ENCODE measurements around the gene CNOT4.
"Not testable (repeated sequence)": the region's sequence is repeated elsewhere in the genome, so short reads cannot be mapped to it uniquely, and the experiment has no call there.

CNOT4 gene

GRCh38 chr7:135459951-135460567 lies 49.8 kb downstream of the CNOT4 start:
- TF ChIP-seq GATA1 (IDR thresholded peaks at IDR 0.05; ENCODE audit: low read depth, low read length) (no peak), POLR2A (IDR thresholded peaks at IDR 0.05; ENCODE audit: low read length) (no peak)
- no peak for DNase-seq

GRCh38 chr7:135459076-135459475 lies 50.8 kb downstream of the CNOT4 start:
- DNase-seq: no peak

GRCh38 chr7:135454060-135454459 lies 55.8 kb downstream of the CNOT4 start:
- TF ChIP-seq GATA1 (IDR thresholded peaks at IDR 0.05; ENCODE audit: low read depth, low read length) (no peak), POLR2A (IDR thresholded peaks at IDR 0.05; ENCODE audit: low read length) (no peak)
- DNase-seq: no peak

More at GRCh38 chr7:135459076-135459475, 50.8 kb downstream of the CNOT4 start:
- no peak for TF ChIP-seq POLR2A (IDR thresholded peaks at IDR 0.05; ENCODE audit: low read length)
- no peak for TF ChIP-seq GATA1 (IDR thresholded peaks at IDR 0.05; ENCODE audit: low read depth, low read length)

DNA sequence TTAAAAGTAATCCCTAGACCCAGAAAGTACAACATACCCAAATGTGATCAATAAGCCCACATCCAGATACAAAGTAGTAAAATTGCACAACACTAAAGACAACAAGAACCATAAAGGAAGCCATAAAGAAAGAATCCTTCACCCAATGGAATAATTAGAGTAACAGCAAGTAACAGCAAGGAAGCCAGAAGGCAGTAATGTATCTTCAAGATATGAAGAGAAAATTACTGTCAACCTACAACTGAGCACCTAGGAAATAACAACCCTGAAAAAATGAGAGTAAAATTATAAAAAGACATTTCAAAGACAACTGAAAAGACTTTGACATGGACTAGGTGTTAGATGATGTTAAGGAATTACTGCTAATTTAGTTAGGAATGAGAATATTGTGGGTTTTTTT lies 60.5 kb downstream of the CNOT4 start:
- TF ChIP-seq GATA1 (IDR thresholded peaks at IDR 0.05; ENCODE audit: low read depth, low read length) (no peak), POLR2A (IDR thresholded peaks at IDR 0.05; ENCODE audit: low read length) (no peak)
- DNase-seq: no peak

GRCh38 chr7:135448753-135449152 lies 61.1 kb downstream of the CNOT4 start:
- no peak for DNase-seq
- TF ChIP-seq GATA1 (IDR thresholded peaks at IDR 0.05; ENCODE audit: low read depth, low read length) (no peak), POLR2A (IDR thresholded peaks at IDR 0.05; ENCODE audit: low read length) (no peak)

DNA sequence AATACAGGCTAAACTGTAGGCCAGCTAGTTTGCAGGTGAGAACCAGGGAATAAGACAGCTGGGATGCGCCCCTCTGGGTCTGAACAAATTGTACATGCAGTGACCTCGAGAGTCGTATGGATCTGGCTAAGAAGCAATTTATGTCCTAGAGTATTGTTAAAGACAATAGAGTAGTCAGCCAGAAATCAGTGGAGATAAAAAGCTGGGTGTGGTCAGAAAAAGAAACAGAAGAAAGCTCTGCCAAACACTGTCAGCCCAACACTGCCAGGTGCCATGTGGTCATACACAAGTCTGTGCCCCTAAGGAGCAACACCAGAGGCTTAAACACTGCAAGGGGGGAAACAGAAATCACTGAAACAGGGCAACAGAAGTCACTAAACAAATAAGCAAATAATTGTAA lies 62.2 kb downstream of the CNOT4 start:
- no peak for DNase-seq
- TF ChIP-seq GATA1 (IDR thresholded peaks at IDR 0.05; ENCODE audit: low read depth, low read length): no peak
- TF ChIP-seq POLR2A (IDR thresholded peaks at IDR 0.05; ENCODE audit: low read length): no peak

DNA sequence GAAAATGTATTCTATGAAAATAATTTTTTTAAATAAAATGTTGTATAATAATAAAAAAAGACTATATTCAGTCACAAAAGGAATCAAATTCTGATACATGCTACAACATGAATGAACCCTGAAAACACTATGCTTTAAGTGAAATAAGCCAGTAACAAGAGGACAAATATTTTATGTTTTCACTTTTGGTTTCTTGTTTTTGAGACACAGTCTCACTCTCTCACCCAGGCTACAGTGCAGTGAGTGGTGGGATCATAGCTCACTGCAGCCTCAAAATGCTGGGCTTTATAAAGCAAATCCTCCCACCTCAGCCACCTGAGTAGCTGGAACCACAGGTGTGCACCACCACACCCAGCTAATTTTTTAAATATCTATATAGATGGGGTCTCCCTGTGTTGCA lies 64.2 kb downstream of the CNOT4 start:
- no peak for DNase-seq
- TF ChIP-seq POLR2A (IDR thresholded peaks at IDR 0.05; ENCODE audit: low read length) (no peak), GATA1 (IDR thresholded peaks at IDR 0.05; ENCODE audit: low read depth, low read length) (no peak)

GRCh38 chr7:135445266-135445665 lies 64.6 kb downstream of the CNOT4 start:
- DNase-seq: not testable (repeated sequence)

- TF ChIP-seq GATA1 (IDR thresholded peaks at IDR 0.05; ENCODE audit: low read depth, low read length): no peak
- no peak for TF ChIP-seq POLR2A (IDR thresholded peaks at IDR 0.05; ENCODE audit: low read length)
- no peak for DNase-seq
Observed at GRCh38 chr7:135441791-135442190, 68.1 kb downstream of the CNOT4 start.

DNA sequence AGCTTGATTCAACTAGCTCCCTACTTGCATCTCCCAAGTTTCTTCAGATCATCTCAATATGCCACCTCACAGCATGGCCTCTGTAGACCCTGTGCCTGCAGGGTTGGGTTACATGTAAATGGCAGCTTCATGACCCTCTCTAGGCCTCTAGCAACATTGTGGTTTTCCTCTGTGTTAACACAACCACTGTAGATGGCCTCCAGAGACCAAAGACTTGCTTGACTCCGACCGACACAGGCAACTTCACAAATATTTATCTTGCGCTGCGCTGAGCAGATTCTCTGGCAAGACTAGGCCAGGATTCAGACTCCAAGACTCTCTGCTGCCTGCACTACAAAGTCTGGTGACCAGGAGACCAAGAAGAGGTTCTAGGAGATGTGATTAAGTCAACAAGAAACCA lies 75.9 kb downstream of the CNOT4 start:
- no peak for DNase-seq
- TF ChIP-seq POLR2A (IDR thresholded peaks at IDR 0.05; ENCODE audit: low read length) (no peak), GATA1 (IDR thresholded peaks at IDR 0.05; ENCODE audit: low read depth, low read length) (no peak)

- TF ChIP-seq POLR2A (IDR thresholded peaks at IDR 0.05; ENCODE audit: low read length): no peak
- TF ChIP-seq GATA1 (IDR thresholded peaks at IDR 0.05; ENCODE audit: low read depth, low read length): no peak
Observed at GRCh38 chr7:135430626-135431025, 79.3 kb downstream of the CNOT4 start.

GRCh38 chr7:135428879-135429278 lies 81.0 kb downstream of the CNOT4 start:
- TF ChIP-seq GATA1 (IDR thresholded peaks at IDR 0.05; ENCODE audit: low read depth, low read length): no peak
- no peak for TF ChIP-seq POLR2A (IDR thresholded peaks at IDR 0.05; ENCODE audit: low read length)
- no peak for DNase-seq

More at GRCh38 chr7:135430626-135431025, 79.3 kb downstream of the CNOT4 start:
- DNase-seq: no peak

GRCh38 chr7:135428011-135428410 lies 81.9 kb downstream of the CNOT4 start:
- no peak for DNase-seq
- TF ChIP-seq POLR2A (IDR thresholded peaks at IDR 0.05; ENCODE audit: low read length) (no peak), GATA1 (IDR thresholded peaks at IDR 0.05; ENCODE audit: low read depth, low read length) (no peak)

DNA sequence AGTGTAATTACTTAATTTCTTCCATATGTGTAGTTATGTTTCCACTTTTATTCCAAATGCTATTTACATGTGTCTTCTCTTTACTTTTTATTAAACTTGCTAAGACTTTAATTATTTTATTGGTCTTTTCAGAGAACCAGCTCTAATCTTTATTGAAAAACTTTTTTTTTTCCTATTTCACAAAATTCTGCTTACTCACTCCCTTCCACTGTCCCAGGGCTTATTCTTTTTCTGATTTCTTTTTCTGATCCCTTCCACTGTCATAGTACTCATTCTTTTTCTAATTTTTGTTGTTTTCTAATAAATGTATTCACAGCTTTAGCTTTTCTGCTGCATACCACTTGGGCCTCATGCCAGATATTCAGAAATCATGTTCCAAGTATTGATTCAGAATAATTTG lies 82.7 kb downstream of the CNOT4 start:
- no peak for DNase-seq
- TF ChIP-seq POLR2A (IDR thresholded peaks at IDR 0.05; ENCODE audit: low read length): no peak
- TF ChIP-seq GATA1 (IDR thresholded peaks at IDR 0.05; ENCODE audit: low read depth, low read length): no peak

- TF ChIP-seq POLR2A (IDR thresholded peaks at IDR 0.05; ENCODE audit: low read length): no peak
- TF ChIP-seq GATA1 (IDR thresholded peaks at IDR 0.05; ENCODE audit: low read depth, low read length): no peak
- no peak for DNase-seq
Observed at GRCh38 chr7:135425036-135425435, 84.9 kb downstream of the CNOT4 start.

DNA sequence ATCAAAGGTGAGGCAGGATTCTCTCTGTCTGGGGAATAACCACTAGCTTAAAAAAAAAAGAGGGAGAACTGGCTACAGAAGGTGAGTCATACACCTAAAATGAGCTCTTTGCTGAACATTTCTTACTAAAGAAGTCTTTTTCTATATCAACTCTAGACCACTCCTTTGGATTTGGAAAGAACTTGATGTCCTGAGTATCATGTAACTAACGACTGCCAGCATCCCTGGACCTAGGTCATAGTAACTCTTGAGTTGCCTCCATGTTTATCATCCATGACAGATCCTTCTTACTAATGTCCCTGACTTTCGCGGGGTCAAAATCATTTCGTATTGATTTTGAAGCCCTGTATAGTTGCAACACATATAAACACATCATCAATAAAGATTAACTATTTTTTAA lies 89.1 kb downstream of the CNOT4 start:
- no peak for TF ChIP-seq GATA1 (IDR thresholded peaks at IDR 0.05; ENCODE audit: low read depth, low read length)
- TF ChIP-seq POLR2A (IDR thresholded peaks at IDR 0.05; ENCODE audit: low read length): no peak
- no peak for DNase-seq

All from erythroblast (primary cell).